Stomach (tissue), 4 donors: ENCODE results near the gene ADGRL2.

Source experiments
- CTCF ChIP-seq, 7 experiments: fragments of 450-650 bp in 4 of 7; fragments of 200-600 bp in 3 of 7; sonication (generic) in 3 of 7; IDR thresholded peaks; one replicate each; pipeline ENCODE4 v1.5.1; 2016 to 2019; ENCODE audit warnings: antibody characterized with exemption in 7 of 7, control low read depth in 2 of 7, mild to moderate bottlenecking in 1 of 7
- EP300 ChIP-seq: sonication (generic); formaldehyde crosslinking; IDR thresholded peaks from one replicate; pipeline ENCODE4 v1.6.1; 2017; ENCODE audit warnings: antibody characterized with exemption
- POLR2A ChIP-seq, 4 donors: fragments of 450-650 bp; IDR thresholded peaks; one replicate each; pipeline ENCODE4 v1.6.1; 2016; ENCODE audit warnings: antibody characterized with exemption in 4 of 4, control low read depth in 2 of 4, mild to moderate bottlenecking in 1 of 4, moderate library complexity in 1 of 4
- POLR2AphosphoS5 ChIP-seq, 3 donors: sonication (generic); formaldehyde crosslinking; IDR thresholded peaks; one replicate each; pipeline ENCODE4 v1.6.1; 2016; ENCODE audit warnings: antibody characterized with exemption in 3 of 3

DNA sequence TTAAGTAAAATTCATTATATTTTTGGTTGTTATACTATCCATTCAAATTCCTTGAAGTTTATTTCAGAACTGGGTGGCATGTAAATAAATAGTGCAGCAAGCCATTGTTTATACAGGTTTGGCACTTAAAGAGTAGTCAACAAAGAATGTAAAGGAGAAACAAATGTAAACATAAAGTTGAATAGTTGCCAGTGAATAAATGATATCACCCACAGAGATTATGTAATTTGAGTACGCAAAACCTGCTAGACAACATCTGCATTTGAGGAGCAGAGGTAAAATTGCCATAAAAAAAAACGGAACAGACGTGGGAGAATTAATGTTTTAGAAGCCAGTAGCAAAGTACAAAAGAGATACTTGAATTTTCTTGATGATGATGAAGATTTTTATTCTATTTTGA, 111.6 kb downstream of the ADGRL2 start:
- TF ChIP-seq CTCF (IDR thresholded peaks at IDR 0.05) (no peak), POLR2AphosphoS5 (IDR thresholded peaks at IDR 0.05) (no peak), POLR2A (IDR thresholded peaks at IDR 0.05) (no peak), EP300 (no peak)
